SK-N-SH (cell line): Measurements from ENCODE around the gene PTPN14. TPM values are rescaled to one million over a fixed set of nuclear protein-coding genes. Genes with fewer than 3 reads are reported as not detected.

Source experiments
- CTCF ChIA-PET: fragments of 300-600, 350-600 bp; formaldehyde crosslinking; extraction: SDS; loops from one replicate; lab custom pipeline; 2021; lab: Yijun Ruan, JAX
- POLR2A ChIA-PET: fragments of 350-600 bp; sonication (Branson Sonifier 250); formaldehyde crosslinking; extraction: SDS; loops from one replicate; lab custom pipeline; 2020; ENCODE audit warnings: antibody characterized with exemption, inconsistent platforms; lab: Yijun Ruan, JAX
- DNase-seq: peaks from one replicate; pipeline ENCODE4 v3.0.0; 2012
- H2AFZ ChIP-seq: fragments of 200-600 bp; sonication (generic); 2 replicates; pipeline ENCODE4 v1.8.1; 2016; ENCODE audit warnings: antibody characterized with exemption, mild to moderate bottlenecking, low read depth
- H3F3A ChIP-seq: fragments of 200-600 bp; sonication (generic); replicated peaks from 2 replicates; pipeline ENCODE3; 2016; ENCODE audit warnings: antibody characterized with exemption, mild to moderate bottlenecking; ENCODE audit not compliant: insufficient read depth
- H3K27ac ChIP-seq, 2 experiments: fragments of 200-500 bp in 1 of 2; fragments of 200-600 bp in 1 of 2; sonication (Bioruptor generic) in 1 of 2; sonication (generic), shearing (Covaris generic) in 1 of 2; 2 replicates each; pipeline versions ENCODE4 v1.5.1 to v1.6.1; 2014 to 2016; ENCODE audit warnings: low read depth in 2 of 2, inconsistent platforms in 1 of 2, low read length in 1 of 2, mild to moderate bottlenecking in 1 of 2, mixed read lengths in 1 of 2
- H3K27me3 ChIP-seq: fragments of 200-600 bp; sonication (generic), shearing (Covaris generic); 2 replicates; pipeline ENCODE4 v1.6.1; 2016; ENCODE audit warnings: mixed run types; ENCODE audit not compliant: insufficient read depth
- H3K36me3 ChIP-seq, 2 experiments: fragments of 200-500 bp in 1 of 2; fragments of 200-600 bp in 1 of 2; sonication (Bioruptor generic) in 1 of 2; sonication (generic) in 1 of 2; replicated peaks in 1 of 2; 2 replicates each; pipeline versions ENCODE3 to v1.5.1; 2014 to 2016; ENCODE audit warnings: low read length in 1 of 2, mild to moderate bottlenecking in 1 of 2; ENCODE audit not compliant: insufficient read depth in 2 of 2, control insufficient read depth in 1 of 2
- H3K4me1 ChIP-seq, 2 experiments: fragments of 200-500 bp in 1 of 2; fragments of 200-600 bp in 1 of 2; sonication (Bioruptor generic) in 1 of 2; sonication (generic), shearing (Covaris generic) in 1 of 2; 2 replicates each; pipeline versions ENCODE4 v1.5.1 to v1.6.1; 2014 to 2016; ENCODE audit warnings: low read depth in 1 of 2, low read length in 1 of 2, mixed run types in 1 of 2; ENCODE audit not compliant: insufficient read depth in 2 of 2, control insufficient read depth in 1 of 2
- H3K4me2 ChIP-seq: fragments of 200-600 bp; sonication (generic), shearing (Covaris generic); 2 replicates; pipeline ENCODE4 v1.6.1; 2017; ENCODE audit warnings: mixed run types
- H3K4me3 ChIP-seq, 2 experiments: fragments of 200-500 bp in 1 of 2; fragments of 200-600 bp in 1 of 2; sonication (Bioruptor generic) in 1 of 2; sonication (generic), shearing (Covaris generic) in 1 of 2; 2 replicates each; pipeline versions ENCODE4 v1.5.1 to v1.8.1; 2014 to 2016; ENCODE audit warnings: low read depth in 2 of 2, inconsistent platforms in 1 of 2, low read length in 1 of 2, mild to moderate bottlenecking in 1 of 2, mixed read lengths in 1 of 2, moderate library complexity in 1 of 2
- H3K79me2 ChIP-seq: fragments of 200-600 bp; sonication (generic); 2 replicates; pipeline ENCODE4 v1.8.1; 2017; ENCODE audit warnings: mild to moderate bottlenecking; ENCODE audit not compliant: insufficient read depth
- H3K9ac ChIP-seq: fragments of 200-600 bp; sonication (generic); 2 replicates; pipeline ENCODE4 v1.6.1; 2017; ENCODE audit warnings: mixed run types
- H3K9me2 ChIP-seq: fragments of 200-600 bp; sonication (generic); 2 replicates; pipeline ENCODE4 v1.6.1; 2017; ENCODE audit warnings: mixed run types
- H3K9me3 ChIP-seq: fragments of 200-600 bp; sonication (generic); 2 replicates; pipeline ENCODE4 v1.6.1; 2017; ENCODE audit warnings: mixed run types, mild to moderate bottlenecking, moderate library complexity
- H4K20me1 ChIP-seq: fragments of 200-600 bp; sonication (generic); 2 replicates; pipeline ENCODE4 v1.6.1; 2017; ENCODE audit warnings: mild to moderate bottlenecking, mixed run types; ENCODE audit not compliant: insufficient read depth
- CHD2 ChIP-seq: fragments of 150-350 bp; IDR thresholded peaks from 2 replicates; pipeline ENCODE4 v1.6.1; 2018; ENCODE audit warnings: low read length; ENCODE audit not compliant: partially characterized antibody
- EP300 ChIP-seq, 2 experiments: IDR thresholded peaks; 2 replicates each; pipeline versions ENCODE4 v1.4.0 to v1.6.1; 2012; ENCODE audit warnings: borderline replicate concordance in 1 of 2, low read depth in 1 of 2, low read length in 1 of 2
- EZH2phosphoT487 ChIP-seq: fragments of 200-600 bp; sonication (generic); IDR thresholded peaks from 2 replicates; pipeline ENCODE4 v1.6.1; 2017; ENCODE audit warnings: low read depth, mixed run types, mild to moderate bottlenecking, antibody characterized with exemption, moderate library complexity, borderline replicate concordance
- FOSL2 ChIP-seq: IDR thresholded peaks from 2 replicates; pipeline ENCODE4 v1.4.0; 2012; ENCODE audit warnings: low read depth, mild to moderate bottlenecking, moderate library complexity, borderline replicate concordance
- FOXJ3 ChIP-seq: sonication (generic); formaldehyde crosslinking; IDR thresholded peaks from 2 replicates; pipeline ENCODE4 v1.5.1; 2020; ENCODE audit warnings: mild to moderate bottlenecking, missing genetic modification reagents
- FOXM1 ChIP-seq: IDR thresholded peaks from 2 replicates; pipeline ENCODE4 v1.4.0; 2012; ENCODE audit warnings: low read depth, mild to moderate bottlenecking
- GABPA ChIP-seq: IDR thresholded peaks from 2 replicates; pipeline ENCODE4 v1.4.0; 2012; ENCODE audit warnings: low read depth, mild to moderate bottlenecking
- GATA2 ChIP-seq: sonication (generic); formaldehyde crosslinking; IDR thresholded peaks from 2 replicates; pipeline ENCODE4 v1.5.0; 2020; ENCODE audit warnings: mild to moderate bottlenecking, missing genetic modification reagents
- JUND ChIP-seq: IDR thresholded peaks from 2 replicates; pipeline ENCODE4 v1.4.0; 2012
- MEF2A ChIP-seq: IDR thresholded peaks from 2 replicates; pipeline ENCODE4 v1.4.0; 2012; ENCODE audit warnings: low read depth, borderline replicate concordance
- NFIC ChIP-seq: IDR thresholded peaks from 2 replicates; pipeline ENCODE4 v1.4.0; 2012; ENCODE audit warnings: borderline replicate concordance
- NRF1 ChIP-seq: IDR thresholded peaks from 2 replicates; pipeline ENCODE4 v1.6.1; 2012; ENCODE audit warnings: low read depth, mild to moderate bottlenecking, low read length
- POLR2AphosphoS5 ChIP-seq: IDR thresholded peaks from 2 replicates; pipeline ENCODE4 v1.6.1; 2012; ENCODE audit warnings: low read depth, low read length
- RAD21 ChIP-seq: IDR thresholded peaks from 2 replicates; pipeline ENCODE4 v1.6.1; 2012; ENCODE audit warnings: mild to moderate bottlenecking, low read length
- RFX5 ChIP-seq: IDR thresholded peaks from 2 replicates; pipeline ENCODE4 v1.6.1; 2012; ENCODE audit warnings: mild to moderate bottlenecking, improper control_type of control experiment, low read length
- RXRA ChIP-seq: IDR thresholded peaks from 2 replicates; pipeline ENCODE4 v1.4.0; 2012; ENCODE audit warnings: low read depth, mild to moderate bottlenecking, borderline replicate concordance
- SIN3A ChIP-seq: IDR thresholded peaks from 2 replicates; pipeline ENCODE4 v1.6.1; 2012; ENCODE audit warnings: low read depth, mild to moderate bottlenecking, low read length, moderate library complexity, borderline replicate concordance
- SMC3 ChIP-seq: IDR thresholded peaks from 2 replicates; pipeline ENCODE4 v1.6.1; 2012; ENCODE audit warnings: low read depth, low read length, improper control_type of control experiment
- TEAD4 ChIP-seq: IDR thresholded peaks from 2 replicates; pipeline ENCODE4 v1.4.0; 2012; ENCODE audit warnings: mild to moderate bottlenecking, borderline replicate concordance; ENCODE audit not compliant: insufficient read depth
- USF1 ChIP-seq: IDR thresholded peaks from 2 replicates; pipeline ENCODE4 v1.4.0; 2012; ENCODE audit warnings: low read depth, borderline replicate concordance
- ZBTB33 ChIP-seq: IDR thresholded peaks from 2 replicates; pipeline ENCODE4 v1.4.0; 2012; ENCODE audit warnings: low read depth, borderline replicate concordance
- WGBS: methylation state at CpG from one replicate; pipeline ENCODE4 v1.1.6; 2017; ENCODE audit warnings: low lambda C conversion rate; 5-methylcytosine and 5-hydroxymethylcytosine counted together
- polyA plus RNA-seq, 3 experiments: library from polyadenylated mRNA; depleted of rRNA; stranded (reverse); fragments of >200 nt; gene quantifications; 2 replicates each; pipeline ENCODE4 v1.2.3, GENCODE V29; 2012
- TF ChIP-seq, protein P1 (sequence below): IDR thresholded peaks from 2 replicates; pipeline ENCODE4 v1.6.1; 2012; ENCODE audit warnings: mild to moderate bottlenecking, low read depth, low read length, moderate library complexity
- TF ChIP-seq, protein P2 (sequence below): IDR thresholded peaks from 2 replicates; pipeline ENCODE4 v1.4.0; 2012; ENCODE audit warnings: low read depth

PTPN14 gene
- polyA plus RNA-seq, 1 of the 3 experiments (the other 2 are of a cell fraction) = 12.8 TPM

DNA sequence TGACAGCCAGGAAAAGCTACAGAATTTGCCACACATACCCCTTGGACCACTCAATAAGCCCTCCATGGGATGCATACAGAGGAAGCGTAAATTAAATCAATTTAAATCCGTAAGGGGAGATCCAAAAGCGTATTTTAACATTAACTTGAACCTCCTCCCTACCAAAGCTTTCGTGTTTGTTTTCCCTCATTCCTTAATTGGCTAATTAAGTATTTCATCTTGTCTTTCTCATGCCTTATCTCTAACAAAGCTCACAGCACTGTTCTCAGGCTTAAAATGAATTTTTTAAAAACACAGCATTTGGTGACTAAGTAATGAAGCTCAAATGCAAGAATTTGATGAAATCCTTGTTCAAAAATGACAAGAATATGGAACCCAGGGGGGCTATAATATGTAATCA is 3.1 kb downstream of the PTPN14 start:
- peaks cover 9 to 11% of the 10 kb centered on the region in 2 experiments for H3K36me3 ChIP-seq
- POLR2A ChIA-PET = no interaction called here

GRCh38 chr1:214547747-214548146 is 3.7 kb downstream of the PTPN14 start:
- Histone ChIP-seq H4K20me1 (peaks cover 70% of the 10 kb centered on the region), H3K36me3 (peaks cover 9 to 11% of the 10 kb centered on the region in 2 experiments), H3K4me1 (peaks cover 20 to 31% of the 10 kb centered on the region in 2 experiments), H3K27ac (no peak overlapping the region), H3K27me3 (no peaks in the 10 kb centered on the region), H3K4me3 (peak overlapping the region in 1 of 2 experiments; percentile 73; a peak in 3 of 4 replicates), H3F3A (peaks cover 15% of the 10 kb centered on the region), H3K9me2 (no peaks in the 10 kb centered on the region), H3K9ac (no peak overlapping the region), H2AFZ (no peak overlapping the region), H3K79me2 (peaks cover 86% of the 10 kb centered on the region), H3K4me2 (peak overlapping the region; percentile 84), H3K9me3 (no peaks in the 10 kb centered on the region)
- CTCF ChIA-PET = interaction anchor here (4.6 kb wide), 1 partner anchor 215 kb away, joined by 17 read pairs; no protein-coding TSS in a partner anchor
- POLR2A ChIA-PET = no interaction called here
- DNase-seq = no peak
- TF ChIP-seq GABPA (no peak), FOSL2 (no peak), SMC3 (no peak), EP300 (IDR thresholded peaks at IDR 0.05; ENCODE audit: borderline replicate concordance in 1 of 2, low read depth in 1 of 2, low read length in 1 of 2) (no peak), RXRA (no peak), FOXJ3 (CRISPR knock-in tag) (no peak), SIN3A (no peak), CHD2 (no peak), POLR2AphosphoS5 (no peak)
- TF ChIP-seq, protein P1, sequence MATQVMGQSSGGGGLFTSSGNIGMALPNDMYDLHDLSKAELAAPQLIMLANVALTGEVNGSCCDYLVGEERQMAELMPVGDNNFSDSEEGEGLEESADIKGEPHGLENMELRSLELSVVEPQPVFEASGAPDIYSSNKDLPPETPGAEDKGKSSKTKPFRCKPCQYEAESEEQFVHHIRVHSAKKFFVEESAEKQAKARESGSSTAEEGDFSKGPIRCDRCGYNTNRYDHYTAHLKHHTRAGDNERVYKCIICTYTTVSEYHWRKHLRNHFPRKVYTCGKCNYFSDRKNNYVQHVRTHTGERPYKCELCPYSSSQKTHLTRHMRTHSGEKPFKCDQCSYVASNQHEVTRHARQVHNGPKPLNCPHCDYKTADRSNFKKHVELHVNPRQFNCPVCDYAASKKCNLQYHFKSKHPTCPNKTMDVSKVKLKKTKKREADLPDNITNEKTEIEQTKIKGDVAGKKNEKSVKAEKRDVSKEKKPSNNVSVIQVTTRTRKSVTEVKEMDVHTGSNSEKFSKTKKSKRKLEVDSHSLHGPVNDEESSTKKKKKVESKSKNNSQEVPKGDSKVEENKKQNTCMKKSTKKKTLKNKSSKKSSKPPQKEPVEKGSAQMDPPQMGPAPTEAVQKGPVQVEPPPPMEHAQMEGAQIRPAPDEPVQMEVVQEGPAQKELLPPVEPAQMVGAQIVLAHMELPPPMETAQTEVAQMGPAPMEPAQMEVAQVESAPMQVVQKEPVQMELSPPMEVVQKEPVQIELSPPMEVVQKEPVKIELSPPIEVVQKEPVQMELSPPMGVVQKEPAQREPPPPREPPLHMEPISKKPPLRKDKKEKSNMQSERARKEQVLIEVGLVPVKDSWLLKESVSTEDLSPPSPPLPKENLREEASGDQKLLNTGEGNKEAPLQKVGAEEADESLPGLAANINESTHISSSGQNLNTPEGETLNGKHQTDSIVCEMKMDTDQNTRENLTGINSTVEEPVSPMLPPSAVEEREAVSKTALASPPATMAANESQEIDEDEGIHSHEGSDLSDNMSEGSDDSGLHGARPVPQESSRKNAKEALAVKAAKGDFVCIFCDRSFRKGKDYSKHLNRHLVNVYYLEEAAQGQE = no peak

More for the DNA sequence above, 3.1 kb downstream of the PTPN14 start:
- peaks cover 65% of the 10 kb centered on the region for H4K20me1 ChIP-seq
- no peaks in the 10 kb centered on the region for H3K9me3 ChIP-seq
- H3K4me2 ChIP-seq = peak overlapping the region; percentile 84
- no peak for TF ChIP-seq FOXM1
- TF ChIP-seq RFX5 = no peak
- TF ChIP-seq GABPA = no peak
- TF ChIP-seq, protein P2, sequence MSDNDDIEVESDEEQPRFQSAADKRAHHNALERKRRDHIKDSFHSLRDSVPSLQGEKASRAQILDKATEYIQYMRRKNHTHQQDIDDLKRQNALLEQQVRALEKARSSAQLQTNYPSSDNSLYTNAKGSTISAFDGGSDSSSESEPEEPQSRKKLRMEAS = no peak
- no peak for TF ChIP-seq NRF1
- no peak for TF ChIP-seq EZH2phosphoT487
- TF ChIP-seq RAD21 = no peak
- no peak for TF ChIP-seq CHD2
- no peak for TF ChIP-seq JUND
- TF ChIP-seq GATA2 = no peak
- TF ChIP-seq ZBTB33 = no peak
- no peak for TF ChIP-seq FOXJ3 (CRISPR knock-in tag)
- TF ChIP-seq USF1 = no peak
- TF ChIP-seq MEF2A = no peak
- no peak for TF ChIP-seq RXRA
- TF ChIP-seq TEAD4 = no peak
- TF ChIP-seq NFIC = no peak
- DNase-seq = no peak
- H3K9ac ChIP-seq = peak overlapping the region; percentile 95; the same call in 1 of the 2 replicates
- CTCF ChIA-PET = interaction anchor here (1.9 to 4.6 kb wide), 2 partner anchors 213 to 216 kb away, joined by 6 to 17 read pairs; no protein-coding TSS in a partner anchor
- H3K27me3 ChIP-seq = no peaks in the 10 kb centered on the region
- H3K9me2 ChIP-seq = no peaks in the 10 kb centered on the region
- no peak overlapping the region for H3K27ac ChIP-seq
- H2AFZ ChIP-seq = no peak overlapping the region
- WGBS = 93% methylated on average over 4 of the region's 4 CpGs
- peaks cover 16% of the 10 kb centered on the region for H3F3A ChIP-seq
- H3K79me2 ChIP-seq = peaks cover 81% of the 10 kb centered on the region
- peak overlapping the region; percentile 73 to 81; a peak in 3 of 4 replicates for H3K4me3 ChIP-seq
- peaks cover 20 to 28% of the 10 kb centered on the region in 2 experiments for H3K4me1 ChIP-seq
